Glutamatergic neuron (in vitro differentiated cells): Measurements from ENCODE around the gene SLCO3A1. TPM values are rescaled to one million over a fixed set of nuclear protein-coding genes. Genes with fewer than 3 reads are reported as not detected.

Experiments
- DNase-seq: peaks from one replicate; pipeline ENCODE4 v3.0.0; 2022
- H3K27ac Mint-ChIP-seq: one replicate; pipeline ENCODE4 v1.8.0; 2020; ENCODE audit warnings: mild to moderate bottlenecking, mixed read lengths, inconsistent platforms; ENCODE audit not compliant: unreplicated experiment
- H3K27me3 Mint-ChIP-seq: one replicate; pipeline ENCODE4 v1.8.0; 2020; ENCODE audit warnings: mild to moderate bottlenecking, moderate library complexity, mixed read lengths, inconsistent platforms; ENCODE audit not compliant: unreplicated experiment
- H3K36me3 Mint-ChIP-seq: one replicate; pipeline ENCODE4 v1.8.0; 2020; ENCODE audit warnings: mild to moderate bottlenecking, mixed read lengths, inconsistent platforms; ENCODE audit not compliant: unreplicated experiment
- H3K4me1 Mint-ChIP-seq: one replicate; pipeline ENCODE4 v1.8.0; 2020; ENCODE audit warnings: mild to moderate bottlenecking, low read depth, mixed read lengths, inconsistent platforms; ENCODE audit not compliant: unreplicated experiment
- H3K4me3 Mint-ChIP-seq: one replicate; pipeline ENCODE4 v1.8.0; 2020; ENCODE audit warnings: mild to moderate bottlenecking, mixed read lengths, inconsistent platforms; ENCODE audit not compliant: unreplicated experiment
- H3K9me3 Mint-ChIP-seq: one replicate; pipeline ENCODE4 v1.8.0; 2020; ENCODE audit warnings: mild to moderate bottlenecking, moderate library complexity, mixed read lengths, inconsistent platforms; ENCODE audit not compliant: unreplicated experiment
- CTCF ChIP-seq: fragments of 200-600 bp; sonication (generic); IDR thresholded peaks from one replicate; pipeline ENCODE4 v1.5.0; 2021; ENCODE audit not compliant: partially characterized antibody, unreplicated experiment
- total RNA-seq: library from RNA; stranded (reverse); fragmentation: NEBNext Ultra II Directional; extraction: Animal tissue kit (Norgen Biotek cat#: 25700); gene quantifications from one replicate; pipeline ENCODE4 v1.2.1, GENCODE V29; 2021; ENCODE audit not compliant: unreplicated experiment

SLCO3A1 gene
- total RNA-seq, 1 donor from 2014 or later: 27.9 TPM

DNA sequence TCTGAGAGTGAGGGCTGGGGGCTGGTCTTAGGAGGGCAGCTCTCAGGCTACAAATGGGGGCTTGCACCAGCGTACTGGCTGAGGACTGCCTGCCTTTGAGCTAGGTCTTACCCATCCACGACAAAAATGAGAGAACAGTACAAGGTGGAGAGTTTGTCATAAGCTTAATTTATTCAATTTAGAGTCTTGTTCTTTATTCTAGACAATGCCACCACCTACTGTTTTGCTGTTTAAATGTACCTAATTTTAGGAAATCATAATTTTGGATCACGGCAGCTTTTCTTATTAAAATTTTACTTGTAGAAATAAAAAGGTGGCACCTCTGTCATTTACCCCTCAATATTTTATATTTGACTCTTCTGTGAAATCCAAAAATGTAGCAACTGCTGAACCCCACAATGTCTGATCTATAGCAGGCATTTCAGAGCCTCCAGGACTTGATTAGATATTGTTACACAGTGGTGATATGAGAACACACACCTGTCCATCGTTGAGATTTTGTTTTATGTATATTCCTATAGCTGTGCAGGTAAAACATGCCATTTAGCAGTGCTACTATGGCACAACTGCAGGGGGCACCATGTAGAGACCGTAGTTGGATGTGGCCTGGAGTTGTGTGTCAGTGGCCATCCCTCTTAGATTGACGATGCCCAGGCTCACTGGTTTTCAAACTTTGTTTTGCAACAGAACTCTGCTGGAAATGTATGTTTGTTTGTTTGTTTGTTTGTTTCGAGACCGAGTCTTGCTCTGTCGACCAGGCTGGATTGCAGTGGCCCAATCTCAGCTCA, 88.6 kb downstream of the SLCO3A1 start:
- DNase-seq: no peak
- no peak overlapping the region for H3K27ac Mint-ChIP-seq
- H3K36me3 Mint-ChIP-seq: no peaks in the 10 kb centered on the region
- H3K4me3 Mint-ChIP-seq: no peak overlapping the region
- peaks cover 7% of the 10 kb centered on the region for H3K27me3 Mint-ChIP-seq
- no peak for TF ChIP-seq CTCF
- peaks cover 6% of the 10 kb centered on the region for H3K9me3 Mint-ChIP-seq
- H3K4me1 Mint-ChIP-seq: peaks cover 45% of the 10 kb centered on the region

DNA sequence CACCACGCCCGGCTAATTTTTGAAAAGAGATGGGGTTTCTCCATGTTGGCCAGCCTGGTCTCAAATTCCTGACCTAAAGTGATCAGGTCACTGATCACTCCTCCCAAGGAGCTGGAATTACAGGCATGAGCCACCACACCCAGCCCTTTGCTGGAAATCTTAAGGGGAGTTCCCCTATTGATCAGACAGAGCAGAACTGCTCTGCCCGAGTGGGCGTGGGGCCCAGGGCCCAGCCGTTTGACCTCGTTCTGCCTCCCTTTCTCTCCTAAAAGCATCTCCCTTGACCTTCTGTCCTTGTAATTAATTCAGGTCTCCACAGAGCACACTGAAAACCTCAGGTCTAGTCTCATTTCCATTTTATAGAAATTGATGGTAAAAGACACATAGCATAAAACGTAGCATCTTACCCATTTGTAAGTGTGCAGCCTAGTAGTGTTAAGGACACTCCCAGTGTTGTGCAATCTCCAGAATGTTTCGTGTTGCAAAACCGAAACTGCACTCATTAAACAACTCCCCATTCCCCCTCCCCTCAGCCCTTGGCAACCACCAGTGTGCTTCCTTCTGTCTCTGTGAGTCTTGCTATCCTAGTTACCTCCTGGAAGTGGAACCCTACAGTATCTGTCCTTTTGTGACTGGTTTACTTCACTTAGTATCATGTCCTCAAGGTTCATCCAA, 89.3 kb downstream of the SLCO3A1 start:
- Mint-ChIP-seq H3K4me3 (peak overlapping the region; percentile 67), H3K36me3 (no peaks in the 10 kb centered on the region), H3K27me3 (peaks cover 9% of the 10 kb centered on the region), H3K9me3 (peaks cover 6% of the 10 kb centered on the region), H3K27ac (peak overlapping the region; percentile 24), H3K4me1 (peaks cover 50% of the 10 kb centered on the region)
- DNase-seq: no peak
- no peak for TF ChIP-seq CTCF

GRCh38 chr15:91944331-91944730, 90.8 kb downstream of the SLCO3A1 start:
- DNase-seq: no peak
- Mint-ChIP-seq H3K4me3 (no peak overlapping the region), H3K9me3 (peaks cover 4% of the 10 kb centered on the region), H3K36me3 (no peaks in the 10 kb centered on the region), H3K27me3 (peaks cover 7% of the 10 kb centered on the region), H3K4me1 (peaks cover 51% of the 10 kb centered on the region), H3K27ac (no peak overlapping the region)
- TF ChIP-seq CTCF: no peak

GRCh38 chr15:91945385-91945784, 91.9 kb downstream of the SLCO3A1 start:
- Mint-ChIP-seq H3K4me1 (peaks cover 51% of the 10 kb centered on the region), H3K9me3 (peaks cover 6% of the 10 kb centered on the region), H3K36me3 (no peaks in the 10 kb centered on the region), H3K4me3 (no peak overlapping the region), H3K27me3 (peaks cover 7% of the 10 kb centered on the region), H3K27ac (no peak overlapping the region)
- no peak for TF ChIP-seq CTCF
- DNase-seq: no peak

DNA sequence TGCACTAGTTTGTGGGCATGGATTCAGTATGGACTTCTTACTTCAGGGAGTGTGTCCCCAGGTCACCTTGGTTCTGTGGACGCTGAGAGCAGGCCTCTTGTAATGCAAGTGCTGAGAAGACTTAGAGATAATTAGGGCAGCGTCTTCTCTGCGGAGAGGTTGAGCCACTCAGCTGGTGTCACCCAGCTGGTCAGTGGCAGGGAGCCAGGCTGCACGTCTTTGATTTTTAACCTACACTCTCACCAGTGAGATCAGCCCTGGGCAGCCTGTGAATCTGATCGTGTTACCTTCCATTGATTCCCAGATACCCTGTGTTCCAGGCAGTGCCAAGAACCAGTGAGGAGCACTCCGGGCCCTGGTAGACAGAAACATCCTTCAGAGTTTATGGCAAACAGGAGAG, 92.6 kb downstream of the SLCO3A1 start:
- peaks cover 46% of the 10 kb centered on the region for H3K4me1 Mint-ChIP-seq
- H3K36me3 Mint-ChIP-seq: no peaks in the 10 kb centered on the region
- H3K9me3 Mint-ChIP-seq: peaks cover 6% of the 10 kb centered on the region

More for the DNA sequence above, 92.6 kb downstream of the SLCO3A1 start:
- Mint-ChIP-seq H3K27ac (peak overlapping the region; percentile 13), H3K27me3 (peaks cover 7% of the 10 kb centered on the region), H3K4me3 (no peak overlapping the region)
- no peak for DNase-seq
- no peak for TF ChIP-seq CTCF
